DMS79 (cell line): ENCODE measurements around the gene ZFP36L2.

ENCODE experiments used
- DNase-seq: peaks from one replicate; lab custom pipeline; 2025; lab: John Stamatoyannopoulos, UW

The ZFP36L2 gene

GRCh38 chr2:43226558-43226954 is at the start of gene ZFP36L2:
Gene ZFP36L2 (minus strand): TSS chr2:43226606. CDS start chr2:43226315, 291 bp downstream.
- DNase-seq: peak; percentile 76

GRCh38 chr2:43274721-43275120 is 48.3 kb upstream of the ZFP36L2 start:
- DNase-seq: no peak

GRCh38 chr2:43274055-43274454 is 47.6 kb upstream of the ZFP36L2 start:
- no peak for DNase-seq

- no peak for DNase-seq
Measured at GRCh38 chr2:43273529-43273928, 47.1 kb upstream of the ZFP36L2 start.

GRCh38 chr2:43270930-43271615 is 44.7 kb upstream of the ZFP36L2 start:
- no peak for DNase-seq

- DNase-seq: no peak
Measured at GRCh38 chr2:43270461-43270860, 44.1 kb upstream of the ZFP36L2 start.

GRCh38 chr2:43269706-43270105 is 43.3 kb upstream of the ZFP36L2 start:
- DNase-seq: no peak

GRCh38 chr2:43269074-43269572 is 42.7 kb upstream of the ZFP36L2 start:
- peak; percentile 47 for DNase-seq

GRCh38 chr2:43268066-43268953 is 41.9 kb upstream of the ZFP36L2 start:
- no peak for DNase-seq

- DNase-seq: no peak
Measured at GRCh38 chr2:43267381-43267780, 41.0 kb upstream of the ZFP36L2 start.

GRCh38 chr2:43266711-43267111 is 40.3 kb upstream of the ZFP36L2 start:
- DNase-seq: peak; percentile 24

- no peak for DNase-seq
Measured at GRCh38 chr2:43265421-43265820, 39.0 kb upstream of the ZFP36L2 start.

GRCh38 chr2:43265001-43265400 is 38.6 kb upstream of the ZFP36L2 start:
- no peak for DNase-seq

GRCh38 chr2:43262951-43263350 is 36.5 kb upstream of the ZFP36L2 start:
- no peak for DNase-seq

- no peak for DNase-seq
Measured at GRCh38 chr2:43262239-43262638, 35.8 kb upstream of the ZFP36L2 start.

- DNase-seq: no peak
Measured at GRCh38 chr2:43259512-43259911, 33.1 kb upstream of the ZFP36L2 start.

GRCh38 chr2:43258547-43259156 is 32.2 kb upstream of the ZFP36L2 start:
- DNase-seq: no peak

- DNase-seq: peak; percentile 60
Measured at GRCh38 chr2:43255296-43255910, 29.0 kb upstream of the ZFP36L2 start.

GRCh38 chr2:43254331-43254730 is 27.9 kb upstream of the ZFP36L2 start:
- DNase-seq: no peak

- DNase-seq: no peak
Measured at GRCh38 chr2:43251171-43251731, 24.8 kb upstream of the ZFP36L2 start.

GRCh38 chr2:43250015-43250414 is 23.6 kb upstream of the ZFP36L2 start:
- no peak for DNase-seq

- DNase-seq: no peak
Measured at GRCh38 chr2:43248621-43249020, 22.2 kb upstream of the ZFP36L2 start.
